Activated T-helper 17 cell treated with anti-CD3 and anti-CD28 coated beads, Interleukin-2, amount 50 U/mL, for 72 hours (primary cell): ENCODE data around the gene NPM1. TPM values are rescaled to one million over a fixed set of nuclear protein-coding genes. Genes with fewer than 3 reads are reported as not detected.
"Not testable (repeated sequence)": the region's sequence is repeated elsewhere in the genome, so short reads cannot be mapped to it uniquely, and the experiment has no call there.

Source experiments
- ATAC-seq: fragments of 150-1000 bp; cut with Tn5 transposase; replicated peaks from 2 replicates; pipeline ENCODE4 v1.10.0; 2021; ENCODE audit warnings: mild to moderate bottlenecking, moderate library complexity
- H3K27ac Mint-ChIP-seq: one replicate; pipeline ENCODE4 v1.8.0; 2022; ENCODE audit warnings: mixed read lengths
- H3K27me3 Mint-ChIP-seq: one replicate; pipeline ENCODE4 v1.8.0; 2022; ENCODE audit warnings: mixed read lengths
- H3K36me3 Mint-ChIP-seq: one replicate; pipeline ENCODE4 v1.8.0; 2022; ENCODE audit warnings: low read depth, mild to moderate bottlenecking, mixed read lengths
- H3K4me1 Mint-ChIP-seq: one replicate; pipeline ENCODE4 v1.8.0; 2022; ENCODE audit warnings: mixed read lengths
- H3K4me3 Mint-ChIP-seq: one replicate; pipeline ENCODE4 v1.8.0; 2022; ENCODE audit warnings: mild to moderate bottlenecking, mixed read lengths
- H3K9me3 Mint-ChIP-seq: one replicate; pipeline ENCODE4 v1.8.0; 2022; ENCODE audit warnings: mixed read lengths
- total RNA-seq, 2 donors: library from RNA; stranded (reverse); gene quantifications; one replicate each; pipeline ENCODE4 v1.2.3, GENCODE V29; 2022

NPM1 gene
- total RNA-seq, 2 donors from 2014 or later: 1,980 to 2,963 TPM

- H3K27ac Mint-ChIP-seq: no peak overlapping the region
- H3K4me1 Mint-ChIP-seq: no peaks in the 10 kb centered on the region
- H3K27me3 Mint-ChIP-seq: peaks cover 16% of the 10 kb centered on the region
- no peak for ATAC-seq
- H3K36me3 Mint-ChIP-seq: no peaks in the 10 kb centered on the region
- H3K9me3 Mint-ChIP-seq: no peaks in the 10 kb centered on the region
- no peak overlapping the region for H3K4me3 Mint-ChIP-seq
Observed at GRCh38 chr5:171369056-171369455, 18.6 kb upstream of the NPM1 start.

- no peaks in the 10 kb centered on the region for H3K36me3 Mint-ChIP-seq
- H3K27me3 Mint-ChIP-seq: peaks cover 14% of the 10 kb centered on the region
- H3K9me3 Mint-ChIP-seq: no peaks in the 10 kb centered on the region
- no peak overlapping the region for H3K27ac Mint-ChIP-seq
- H3K4me1 Mint-ChIP-seq: no peaks in the 10 kb centered on the region
- ATAC-seq: peak; percentile 52
- no peak overlapping the region for H3K4me3 Mint-ChIP-seq
Observed at GRCh38 chr5:171369898-171370297, 17.8 kb upstream of the NPM1 start.

DNA sequence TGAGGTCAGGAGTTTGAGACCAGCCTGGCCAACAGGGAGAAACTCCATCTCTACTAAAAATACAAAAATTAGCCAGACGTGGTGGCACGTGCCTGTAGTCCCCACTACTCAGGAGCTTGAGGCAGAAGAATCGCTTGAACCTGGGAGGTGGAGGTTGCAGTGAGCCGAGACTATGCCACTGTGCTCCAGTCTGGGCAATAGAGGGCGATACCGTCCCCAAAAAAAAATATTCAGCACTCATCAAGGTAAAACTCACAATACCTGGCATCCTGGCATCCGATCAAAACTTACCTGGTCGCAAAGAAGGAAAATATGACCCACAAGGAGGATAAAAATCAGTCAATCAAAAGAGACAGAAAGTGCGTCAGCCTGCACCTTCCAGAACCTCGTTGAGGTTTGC lies 16.8 kb upstream of the NPM1 start:
- not testable (repeated sequence) for H3K9me3 Mint-ChIP-seq

DNA sequence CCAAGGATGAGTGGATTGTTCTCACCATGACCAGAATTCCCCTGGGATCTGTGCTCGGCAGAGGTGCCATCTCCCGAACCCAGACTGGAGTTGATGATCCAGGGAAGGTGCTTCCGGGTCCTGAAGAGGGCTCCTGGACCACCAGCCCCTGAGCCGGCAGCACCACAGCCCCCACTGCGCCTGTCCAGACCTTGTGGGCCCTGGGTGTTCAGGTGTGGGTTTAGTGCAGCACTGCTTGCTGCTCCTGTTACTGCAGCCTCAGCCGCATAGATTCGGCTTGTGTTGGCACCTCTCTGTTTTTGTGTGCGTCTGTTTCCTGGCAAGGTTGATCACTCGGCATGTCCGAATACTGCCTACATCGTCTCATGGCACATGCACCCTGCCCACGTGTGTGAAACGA lies 16.3 kb upstream of the NPM1 start:
- ATAC-seq: no peak
- no peak overlapping the region for H3K27ac Mint-ChIP-seq
- no peak overlapping the region for H3K4me3 Mint-ChIP-seq
- no peaks in the 10 kb centered on the region for H3K9me3 Mint-ChIP-seq
- no peaks in the 10 kb centered on the region for H3K4me1 Mint-ChIP-seq
- no peaks in the 10 kb centered on the region for H3K36me3 Mint-ChIP-seq
- H3K27me3 Mint-ChIP-seq: peaks cover 9% of the 10 kb centered on the region

More for the DNA sequence above, 16.8 kb upstream of the NPM1 start:
- H3K27me3 Mint-ChIP-seq, H3K4me1 Mint-ChIP-seq, H3K4me3 Mint-ChIP-seq, H3K27ac Mint-ChIP-seq, ATAC-seq, H3K36me3 Mint-ChIP-seq: not testable (repeated sequence)

DNA sequence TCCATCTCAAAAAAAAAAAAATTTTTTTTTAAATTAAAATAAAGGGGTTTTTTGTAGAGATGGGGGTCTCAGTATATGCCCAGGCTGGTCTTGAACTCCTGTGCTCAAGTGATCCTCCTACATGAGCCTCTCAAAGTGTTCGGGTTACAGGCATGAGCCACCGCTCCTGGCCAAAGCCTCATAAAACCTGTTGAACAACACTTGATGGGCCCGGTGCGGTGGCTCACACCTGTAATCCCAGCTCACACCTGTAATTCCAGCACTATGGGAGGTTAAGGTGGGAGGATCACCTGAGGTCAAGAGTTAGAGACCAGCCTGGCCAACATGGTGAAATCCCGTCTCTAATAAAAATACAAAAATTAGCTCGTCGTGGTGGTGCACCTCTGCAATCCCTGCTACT lies 7.7 kb upstream of the NPM1 start:
- no peak for ATAC-seq
- no peaks in the 10 kb centered on the region for H3K36me3 Mint-ChIP-seq
- H3K27ac Mint-ChIP-seq: no peak overlapping the region
- no peak overlapping the region for H3K4me3 Mint-ChIP-seq
- H3K4me1 Mint-ChIP-seq: no peaks in the 10 kb centered on the region
- no peaks in the 10 kb centered on the region for H3K27me3 Mint-ChIP-seq
- H3K9me3 Mint-ChIP-seq: no peaks in the 10 kb centered on the region

- not testable (repeated sequence) for H3K27ac Mint-ChIP-seq, ATAC-seq
Observed at GRCh38 chr5:171384416-171384815, 3.2 kb upstream of the NPM1 start.

DNA sequence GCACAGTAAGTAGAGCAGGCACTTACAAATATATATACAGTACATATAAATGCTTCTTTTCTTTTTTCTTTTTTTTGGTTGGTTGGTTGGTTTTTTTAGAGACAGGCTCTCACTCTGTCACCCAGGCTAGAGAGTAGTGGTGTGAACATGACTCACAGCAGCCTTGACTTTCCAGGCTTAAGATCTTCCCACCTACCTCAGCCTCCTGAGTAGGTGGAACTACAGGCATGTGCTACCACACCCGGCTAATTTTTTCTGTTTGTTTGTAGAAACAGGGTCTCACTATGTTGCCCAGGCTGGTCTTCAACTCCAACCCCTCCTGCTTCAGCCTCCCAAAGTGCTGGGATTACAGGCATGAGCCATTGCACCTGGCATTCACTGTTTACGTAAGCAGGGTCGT lies 2.6 kb upstream of the NPM1 start:
- H3K4me1 Mint-ChIP-seq, H3K4me3 Mint-ChIP-seq, H3K27ac Mint-ChIP-seq, H3K27me3 Mint-ChIP-seq, H3K9me3 Mint-ChIP-seq: not testable (repeated sequence)
- H3K36me3 Mint-ChIP-seq: peaks cover 30% of the 10 kb centered on the region
- ATAC-seq: peak; percentile 16

More at GRCh38 chr5:171384416-171384815, 3.2 kb upstream of the NPM1 start:
- H3K9me3 Mint-ChIP-seq, H3K27me3 Mint-ChIP-seq, H3K4me1 Mint-ChIP-seq, H3K4me3 Mint-ChIP-seq: not testable (repeated sequence)
- peaks cover 24% of the 10 kb centered on the region for H3K36me3 Mint-ChIP-seq

DNA sequence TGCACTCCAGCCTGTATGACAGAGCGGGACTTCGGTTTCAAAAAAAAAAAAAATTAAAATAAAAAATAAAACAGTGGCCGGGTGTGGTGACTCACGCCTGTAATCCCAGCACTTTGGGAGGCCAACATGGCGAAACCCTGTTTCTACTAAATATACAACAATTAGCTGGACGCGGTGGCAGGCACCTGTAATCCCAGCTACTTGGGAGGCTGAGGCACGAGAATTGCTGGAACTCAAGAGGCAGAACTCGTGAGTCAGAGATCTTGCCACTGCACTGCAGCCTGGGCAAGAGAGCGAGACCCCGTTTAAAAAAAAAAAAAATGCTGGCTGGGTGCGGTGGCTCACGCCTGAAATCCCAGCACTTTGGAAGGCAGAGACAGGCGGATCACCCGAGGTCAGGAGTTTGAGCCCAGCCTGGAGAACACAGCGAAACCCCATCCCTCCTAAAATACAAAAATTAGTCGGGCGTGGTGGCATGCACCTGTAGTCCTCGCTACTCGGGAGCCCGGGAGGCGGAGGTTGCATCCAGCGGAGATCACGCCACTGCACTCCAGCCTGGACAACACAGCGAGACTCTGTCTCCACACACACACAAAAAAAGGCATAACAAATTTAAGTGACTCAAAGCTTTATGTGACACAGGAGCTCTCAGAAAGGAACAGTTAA lies 1.5 kb upstream of the NPM1 start:
- Mint-ChIP-seq H3K4me3 (peak overlapping the region; percentile 96), H3K36me3 (peaks cover 41% of the 10 kb centered on the region), H3K27me3 (no peaks in the 10 kb centered on the region), H3K27ac (peak overlapping the region; percentile 28), H3K4me1 (peaks cover 4% of the 10 kb centered on the region), H3K9me3 (no peaks in the 10 kb centered on the region)
- no peak for ATAC-seq

- Mint-ChIP-seq H3K4me3 (peak overlapping the region; percentile 96), H3K27me3 (no peaks in the 10 kb centered on the region), H3K9me3 (no peaks in the 10 kb centered on the region), H3K27ac (peak overlapping the region; percentile 96), H3K36me3 (peaks cover 49% of the 10 kb centered on the region), H3K4me1 (peaks cover 8% of the 10 kb centered on the region)
- ATAC-seq: no peak
Observed at GRCh38 chr5:171386861-171387344, 746 bp upstream of the NPM1 start.

- Mint-ChIP-seq H3K27ac (peak overlapping the region; percentile 96), H3K9me3 (no peaks in the 10 kb centered on the region), H3K4me3 (peak overlapping the region; percentile 96), H3K27me3 (no peaks in the 10 kb centered on the region), H3K36me3 (peaks cover 62% of the 10 kb centered on the region), H3K4me1 (peaks cover 17% of the 10 kb centered on the region)
- ATAC-seq: peak; percentile 47
Observed at GRCh38 chr5:171387970-171388815, 544 bp downstream of the NPM1 start.

- no peaks in the 10 kb centered on the region for H3K27me3 Mint-ChIP-seq
- ATAC-seq: peak; percentile 33
- peak overlapping the region; percentile 96 for H3K27ac Mint-ChIP-seq
- H3K9me3 Mint-ChIP-seq: no peaks in the 10 kb centered on the region
- peaks cover 68% of the 10 kb centered on the region for H3K36me3 Mint-ChIP-seq
- H3K4me3 Mint-ChIP-seq: peak overlapping the region; percentile 96
- H3K4me1 Mint-ChIP-seq: peaks cover 22% of the 10 kb centered on the region
Observed at GRCh38 chr5:171388816-171389168, 1.1 kb downstream of the NPM1 start.

DNA sequence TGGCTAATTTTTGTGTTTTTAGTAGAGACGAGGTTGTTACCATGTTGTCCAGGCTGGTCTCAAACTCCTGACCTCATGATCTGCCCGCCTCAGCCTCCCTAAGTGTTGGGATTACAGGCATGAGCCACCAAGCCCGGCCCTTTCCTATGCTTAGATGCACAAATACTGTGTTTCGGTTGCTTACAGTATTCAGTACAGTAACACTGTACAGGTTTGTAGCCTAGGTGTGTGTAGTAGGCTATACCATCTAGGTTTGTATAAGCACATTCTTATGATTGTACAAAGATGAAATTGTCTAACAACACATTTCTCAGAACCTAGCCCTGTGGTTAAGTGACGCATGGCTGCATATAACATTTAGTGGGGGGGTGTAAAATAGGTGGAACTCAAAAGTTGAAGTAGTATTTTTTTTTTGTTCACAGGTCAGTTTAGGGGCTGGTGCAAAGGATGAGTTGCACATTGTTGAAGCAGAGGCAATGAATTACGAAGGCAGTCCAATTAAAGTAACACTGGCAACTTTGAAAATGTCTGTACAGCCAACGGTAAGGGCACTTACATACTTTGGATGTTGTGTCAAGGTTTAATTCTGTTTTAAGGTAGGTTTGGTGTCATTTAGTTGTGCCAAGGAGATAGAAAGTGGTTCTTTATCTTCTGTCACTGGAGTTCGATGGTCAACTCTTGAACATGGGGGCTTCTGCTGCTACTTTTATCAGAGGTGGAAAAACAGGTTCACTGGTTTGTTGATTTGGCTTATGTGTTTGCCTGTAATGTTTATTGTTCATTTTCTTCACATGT lies 3.4 kb downstream of the NPM1 start:
- no peaks in the 10 kb centered on the region for H3K27me3 Mint-ChIP-seq
- H3K9me3 Mint-ChIP-seq: no peaks in the 10 kb centered on the region
- H3K4me1 Mint-ChIP-seq: peaks cover 28% of the 10 kb centered on the region
- H3K4me3 Mint-ChIP-seq: peak overlapping the region; percentile 96
- ATAC-seq: peak; percentile 19
- peaks cover 91% of the 10 kb centered on the region for H3K36me3 Mint-ChIP-seq
- H3K27ac Mint-ChIP-seq: peak overlapping the region; percentile 26

- Mint-ChIP-seq H3K4me1 (peaks cover 31% of the 10 kb centered on the region), H3K9me3 (no peaks in the 10 kb centered on the region), H3K4me3 (peak overlapping the region; percentile 96)
Observed at GRCh38 chr5:171391996-171392577, 4.4 kb downstream of the NPM1 start.

GRCh38 chr5:171392585-171393159 lies 5.0 kb downstream of the NPM1 start:
- H3K4me1 Mint-ChIP-seq: peaks cover 35% of the 10 kb centered on the region

More at GRCh38 chr5:171391996-171392577, 4.4 kb downstream of the NPM1 start:
- Mint-ChIP-seq H3K27ac (peak overlapping the region; percentile 62), H3K27me3 (no peaks in the 10 kb centered on the region), H3K36me3 (peaks cover 100% of the 10 kb centered on the region)
- ATAC-seq: no peak

More at GRCh38 chr5:171392585-171393159, 5.0 kb downstream of the NPM1 start:
- peaks cover 100% of the 10 kb centered on the region for H3K36me3 Mint-ChIP-seq
- no peaks in the 10 kb centered on the region for H3K27me3 Mint-ChIP-seq
- H3K4me3 Mint-ChIP-seq: peak overlapping the region; percentile 96
- H3K9me3 Mint-ChIP-seq: no peaks in the 10 kb centered on the region
- ATAC-seq: no peak
- H3K27ac Mint-ChIP-seq: peak overlapping the region; percentile 62
